ENCODE measurements around the gene EIF4G3. TPM values are rescaled to one million over a fixed set of nuclear protein-coding genes. Genes with fewer than 3 reads are reported as not detected.

Gene EIF4G3
- total RNA-seq, 1 experiment from 2014 or later: 72.0 TPM

DNA sequence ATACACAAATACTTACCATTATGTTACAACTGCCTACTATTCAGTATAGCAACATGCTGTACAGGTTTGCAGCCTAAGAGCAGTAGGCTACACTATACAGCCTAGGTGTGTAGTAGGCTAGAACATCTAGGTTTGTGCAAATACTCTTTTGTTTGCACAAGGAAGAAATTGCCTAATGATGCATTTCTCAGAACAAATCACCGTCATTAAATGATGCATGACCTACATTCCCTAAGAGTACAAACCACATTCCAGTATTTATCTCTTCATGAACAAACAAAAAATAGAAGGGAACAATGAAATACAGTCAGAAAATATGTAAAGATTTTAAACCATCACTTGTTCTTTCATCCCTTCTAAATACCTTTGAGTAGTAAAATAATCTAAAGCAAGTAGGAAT lies 279.9 kb downstream of the EIF4G3 start:
- Histone ChIP-seq H4K8ac (replicated peaks; ENCODE audit: insufficient read length, low read depth, low read length) (no peak overlapping the region), H3K18ac (ENCODE audit: insufficient read length, low read depth, low read length) (no peak overlapping the region), H3K4me2 (ENCODE audit: insufficient read depth, insufficient read length, low read length) (no peak overlapping the region), H3K79me2 (ENCODE audit: insufficient read depth, low read length) (no peaks in the 10 kb centered on the region), H2BK20ac (ENCODE audit: low read depth, low read length, poor library complexity, severe bottlenecking) (no peak overlapping the region), H3K14ac (ENCODE audit: insufficient read depth, low read length) (no peak overlapping the region), H4K20me1 (ENCODE audit: control insufficient read depth, insufficient read depth, insufficient read length) (no peaks in the 10 kb centered on the region), H2AFZ (ENCODE audit: low read length) (no peak overlapping the region), H3K9ac (ENCODE audit: extremely low read depth, insufficient read length, low read length) (no peak overlapping the region), H3K23ac (ENCODE audit: insufficient read length, low read depth, low read length) (no peak overlapping the region), H3T11ph (ENCODE audit: low read length) (no peak overlapping the region), H3K23me2 (ENCODE audit: insufficient read length, low read depth, low read length, poor library complexity, severe bottlenecking) (no peaks in the 10 kb centered on the region), H2AK5ac (ENCODE audit: insufficient read length, low read length) (no peak overlapping the region), H3K27me3 (ENCODE audit: insufficient read depth, low read length) (no peaks in the 10 kb centered on the region), H2BK5ac (ENCODE audit: insufficient read length, low read length) (no peak overlapping the region), H3K4me1 (ENCODE audit: insufficient read depth, low read length) (no peaks in the 10 kb centered on the region), H3K79me1 (ENCODE audit: insufficient read depth, low read depth, low read length, poor library complexity, severe bottlenecking) (no peaks in the 10 kb centered on the region), H3K9me3 (ENCODE audit: control insufficient read depth, low read depth, low read length) (no peaks in the 10 kb centered on the region), H2BK15ac (ENCODE audit: low read depth, low read length) (no peak overlapping the region), H2BK12ac (ENCODE audit: insufficient read length, low read depth, low read length) (no peak overlapping the region), H3K4ac (ENCODE audit: low read depth, low read length) (no peak overlapping the region), H3K56ac (ENCODE audit: insufficient read length, low read depth, low read length) (no peak overlapping the region), H3K27ac (ENCODE audit: insufficient read length, low read depth, low read length) (no peak overlapping the region), H4K5ac (ENCODE audit: insufficient read length, low read depth, low read length) (no peak overlapping the region), H2BK120ac (ENCODE audit: low read depth, low read length, poor library complexity, severe bottlenecking) (no peak overlapping the region), H4K91ac (ENCODE audit: insufficient read length, low read depth, low read length) (no peak overlapping the region)
- Mint-ChIP-seq H3K36me3 (ENCODE audit: insufficient read depth in 1 of 3, low read depth in 3 of 3) (peaks cover 4 to 30% (median 27%) of the 10 kb centered on the region in 3 experiments; a peak in 6 of 7 replicates), H3K9me3 (no peaks in the 10 kb centered on the region), H3K4me3 (no peak overlapping the region), H3K27ac (no peak overlapping the region), H3K27me3 (ENCODE audit: low read depth) (no peaks in the 10 kb centered on the region), H3K4me1 (no peaks in the 10 kb centered on the region)
- no peak for DNase-seq
- WGBS (ENCODE audit: extremely low coverage, insufficient read length, low lambda C conversion rate): no CpG with 5 or more reads among the region's 1 CpG
- TF ChIP-seq, protein P1, sequence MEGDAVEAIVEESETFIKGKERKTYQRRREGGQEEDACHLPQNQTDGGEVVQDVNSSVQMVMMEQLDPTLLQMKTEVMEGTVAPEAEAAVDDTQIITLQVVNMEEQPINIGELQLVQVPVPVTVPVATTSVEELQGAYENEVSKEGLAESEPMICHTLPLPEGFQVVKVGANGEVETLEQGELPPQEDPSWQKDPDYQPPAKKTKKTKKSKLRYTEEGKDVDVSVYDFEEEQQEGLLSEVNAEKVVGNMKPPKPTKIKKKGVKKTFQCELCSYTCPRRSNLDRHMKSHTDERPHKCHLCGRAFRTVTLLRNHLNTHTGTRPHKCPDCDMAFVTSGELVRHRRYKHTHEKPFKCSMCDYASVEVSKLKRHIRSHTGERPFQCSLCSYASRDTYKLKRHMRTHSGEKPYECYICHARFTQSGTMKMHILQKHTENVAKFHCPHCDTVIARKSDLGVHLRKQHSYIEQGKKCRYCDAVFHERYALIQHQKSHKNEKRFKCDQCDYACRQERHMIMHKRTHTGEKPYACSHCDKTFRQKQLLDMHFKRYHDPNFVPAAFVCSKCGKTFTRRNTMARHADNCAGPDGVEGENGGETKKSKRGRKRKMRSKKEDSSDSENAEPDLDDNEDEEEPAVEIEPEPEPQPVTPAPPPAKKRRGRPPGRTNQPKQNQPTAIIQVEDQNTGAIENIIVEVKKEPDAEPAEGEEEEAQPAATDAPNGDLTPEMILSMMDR (conservative IDR thresholded peaks at IDR 0.05): no peak
